NCI-H82 treated with DMSO at 0.1 percent for 48 hours (cell line): ENCODE results near the gene GOLGA3.
A peak's percentile ranks its signal among the peaks of the same experiment; 100 is the strongest.
"Not testable (repeated sequence)": the region's sequence is repeated elsewhere in the genome, so short reads cannot be mapped to it uniquely, and the experiment has no call there.

Source experiments
- DNase-seq: peaks from one replicate; lab custom pipeline; 2025; ENCODE audit not compliant: unreplicated experiment; lab: John Stamatoyannopoulos, UW

The GOLGA3 gene

GRCh38 chr12:132781938-132782337 is 46.7 kb downstream of the GOLGA3 start:
- no peak for DNase-seq

DNA sequence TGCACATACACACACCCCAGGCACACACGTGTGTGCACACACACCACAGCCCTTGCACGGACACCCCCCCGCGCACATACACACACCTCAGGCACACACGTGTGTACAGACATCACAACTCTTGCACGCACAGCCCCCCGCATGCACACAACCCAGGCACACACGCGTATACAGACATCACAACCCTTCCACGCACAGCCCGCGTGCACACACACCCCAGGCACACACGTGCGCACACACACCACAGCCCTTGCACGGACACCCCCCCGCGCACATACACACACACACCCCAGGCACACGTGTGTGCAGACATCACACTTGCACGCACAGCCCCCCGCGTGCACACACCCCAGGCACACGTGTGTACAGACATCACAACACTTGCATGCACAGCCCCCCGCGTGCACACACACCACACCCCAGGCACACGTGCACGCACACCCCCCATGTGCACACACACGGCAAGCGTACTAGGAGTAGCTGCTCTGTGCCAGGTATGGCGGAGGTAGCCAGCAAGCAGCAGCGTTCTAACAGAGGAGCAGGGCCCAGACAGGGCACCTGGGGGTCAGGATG is 48.8 kb downstream of the GOLGA3 start:
- no peak for DNase-seq

DNA sequence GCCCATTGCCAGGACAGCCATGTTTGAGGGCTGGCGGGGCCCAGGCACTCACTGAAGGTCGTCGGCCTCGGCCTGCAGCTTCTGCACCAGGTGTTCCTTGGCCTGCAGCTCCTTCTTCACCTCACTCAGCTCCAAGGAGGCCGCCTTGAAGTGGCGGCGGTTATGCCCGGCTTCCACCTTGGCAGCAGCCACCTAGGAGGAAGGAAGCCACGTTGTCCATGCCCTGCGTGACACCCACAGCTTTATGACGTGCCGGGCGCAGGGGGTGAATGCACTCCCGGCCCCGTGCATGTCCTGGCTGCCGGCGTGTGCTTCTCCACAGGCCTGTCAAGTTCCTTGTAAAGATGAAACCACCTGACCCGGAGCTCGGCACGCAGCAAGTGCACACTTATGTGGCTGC is 51.1 kb downstream of the GOLGA3 start:
- DNase-seq: no peak

DNA sequence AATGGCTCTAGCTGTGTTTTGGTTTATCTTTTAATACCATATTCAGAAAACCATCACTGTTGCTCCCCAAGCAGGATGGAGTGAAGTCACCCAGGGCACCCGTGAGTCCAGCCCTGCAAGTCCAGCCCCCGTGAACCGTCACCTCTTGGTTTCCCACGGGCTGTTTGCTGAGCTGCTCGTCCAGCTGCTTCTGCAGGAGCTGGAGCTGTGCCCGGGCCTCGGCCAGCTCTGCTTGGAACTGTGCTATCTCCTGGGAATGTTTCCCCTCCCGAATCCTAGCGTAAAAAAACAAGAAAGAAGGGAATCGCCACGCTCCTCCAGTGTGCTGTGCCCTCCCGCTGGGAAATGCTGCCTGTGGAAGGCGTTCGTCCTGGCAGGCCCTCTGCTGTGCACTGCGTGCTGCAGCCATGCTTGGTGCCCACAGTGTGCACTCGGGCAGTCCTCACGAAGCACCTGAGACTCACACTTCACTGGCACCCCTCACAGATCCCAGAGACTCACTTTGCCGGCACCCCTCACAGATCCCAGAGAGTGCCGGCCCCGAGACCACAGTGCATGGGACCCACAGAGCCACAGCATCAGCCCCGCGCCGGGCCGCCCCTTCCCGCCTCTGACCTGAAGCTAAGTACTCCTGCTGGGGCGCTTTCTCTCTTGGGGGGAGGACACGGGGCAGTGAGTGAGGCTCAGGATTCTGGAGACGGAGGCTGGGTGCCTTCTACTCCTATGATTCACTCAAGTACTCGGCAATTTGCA is 51.7 kb downstream of the GOLGA3 start:
- no peak for DNase-seq

DNA sequence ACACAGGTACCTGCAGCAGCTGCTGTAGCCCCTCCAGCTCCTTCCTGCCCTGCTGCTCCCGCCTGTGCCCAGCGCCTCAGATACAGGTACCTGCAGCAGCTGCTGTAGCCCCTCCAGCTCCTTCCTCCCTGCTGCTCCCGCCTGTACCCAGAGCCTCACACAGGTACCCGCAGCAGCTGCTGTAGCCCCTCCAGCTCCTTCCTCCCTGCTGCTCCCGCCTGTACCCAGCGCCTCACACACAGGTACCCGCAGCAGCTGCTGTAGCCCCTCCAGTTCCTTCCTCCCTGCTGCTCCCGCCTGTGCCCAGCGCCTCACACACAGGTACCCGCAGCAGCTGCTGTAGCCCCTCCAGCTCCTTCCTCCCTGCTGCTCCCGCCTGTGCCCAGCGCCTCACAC is 52.4 kb downstream of the GOLGA3 start:
- not testable (repeated sequence) for DNase-seq

- DNase-seq: no peak
Measured at GRCh38 chr12:132775502-132776229, 53.0 kb downstream of the GOLGA3 start.

GRCh38 chr12:132774646-132775275 is 53.9 kb downstream of the GOLGA3 start:
- no peak for DNase-seq

GRCh38 chr12:132774159-132774558 is 54.5 kb downstream of the GOLGA3 start:
- no peak for DNase-seq

DNA sequence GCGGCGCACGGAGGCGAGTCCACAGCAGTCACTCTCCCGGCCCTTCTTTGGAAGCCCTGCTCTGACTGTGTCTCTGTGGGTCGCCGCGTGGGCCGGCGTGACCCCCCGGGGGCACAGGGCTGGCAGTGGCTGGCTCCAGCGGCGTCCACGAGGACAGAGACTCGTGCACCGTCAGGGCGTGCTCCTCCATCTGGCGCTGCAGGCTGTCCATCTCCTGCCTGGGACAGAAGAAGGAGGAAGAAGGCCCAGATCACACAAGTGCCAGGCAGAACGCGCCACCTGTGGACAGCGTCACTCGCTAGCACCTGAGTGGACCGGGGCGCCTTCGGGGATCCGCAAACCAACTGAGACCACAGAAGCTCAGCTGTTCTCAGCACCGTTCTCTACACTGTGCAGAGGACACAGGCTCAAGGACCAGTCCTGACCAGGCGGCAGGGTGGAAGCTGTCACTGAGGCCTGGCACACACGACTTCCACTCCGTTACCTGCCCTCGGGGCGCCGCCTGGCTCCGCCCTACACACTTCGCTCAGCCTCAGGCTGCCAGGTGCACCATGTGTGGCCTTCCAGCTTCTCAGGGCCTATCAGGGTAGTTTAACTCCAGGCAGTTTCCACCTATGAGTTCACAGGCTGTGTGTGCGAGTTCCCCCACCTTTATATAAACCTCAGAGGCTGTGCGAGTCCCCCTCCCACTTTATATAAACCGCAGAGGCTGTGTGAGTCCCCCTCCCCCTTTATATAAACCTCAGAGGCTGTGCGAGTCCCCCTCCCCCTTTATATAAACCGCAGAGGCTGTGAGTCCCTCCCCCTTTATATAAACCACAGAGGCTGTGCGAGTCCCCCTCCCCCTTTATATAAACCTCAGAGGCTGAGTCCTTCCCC is 55.4 kb downstream of the GOLGA3 start:
- no peak for DNase-seq

- no peak for DNase-seq
Measured at GRCh38 chr12:132772606-132773005, 56.1 kb downstream of the GOLGA3 start.

DNA sequence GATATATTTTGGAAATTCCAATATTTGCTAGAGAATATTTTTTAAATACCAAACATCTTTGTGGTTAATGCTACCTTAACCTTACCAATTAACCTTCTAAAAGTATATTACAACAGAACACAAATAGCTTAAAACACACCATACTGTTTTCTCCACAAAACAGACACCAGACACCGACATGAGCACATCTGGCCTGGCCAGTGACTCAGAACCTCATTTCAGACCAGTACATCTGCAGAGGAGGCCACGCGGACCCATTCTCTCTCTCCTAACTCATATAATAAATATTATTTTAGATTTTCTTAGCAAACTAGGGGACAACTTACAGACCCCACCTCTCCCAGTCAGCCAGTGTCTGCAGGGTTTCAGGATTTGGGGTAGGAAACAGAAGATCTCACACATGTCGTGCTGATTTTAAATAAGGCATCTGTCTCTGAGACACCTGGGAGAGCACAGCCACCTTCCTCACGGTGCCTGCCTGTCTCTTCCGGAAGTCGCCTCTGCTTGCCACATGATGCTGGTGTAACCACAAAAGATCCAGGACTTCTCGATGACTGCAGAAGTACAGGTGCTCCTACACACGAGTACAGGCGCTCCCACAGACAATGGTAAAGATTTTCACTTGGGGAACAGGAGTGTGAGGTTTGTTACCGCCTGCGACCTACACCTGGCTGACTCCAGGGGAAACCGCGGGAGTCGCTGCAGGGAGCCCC is 57.4 kb downstream of the GOLGA3 start:
- no peak for DNase-seq

DNA sequence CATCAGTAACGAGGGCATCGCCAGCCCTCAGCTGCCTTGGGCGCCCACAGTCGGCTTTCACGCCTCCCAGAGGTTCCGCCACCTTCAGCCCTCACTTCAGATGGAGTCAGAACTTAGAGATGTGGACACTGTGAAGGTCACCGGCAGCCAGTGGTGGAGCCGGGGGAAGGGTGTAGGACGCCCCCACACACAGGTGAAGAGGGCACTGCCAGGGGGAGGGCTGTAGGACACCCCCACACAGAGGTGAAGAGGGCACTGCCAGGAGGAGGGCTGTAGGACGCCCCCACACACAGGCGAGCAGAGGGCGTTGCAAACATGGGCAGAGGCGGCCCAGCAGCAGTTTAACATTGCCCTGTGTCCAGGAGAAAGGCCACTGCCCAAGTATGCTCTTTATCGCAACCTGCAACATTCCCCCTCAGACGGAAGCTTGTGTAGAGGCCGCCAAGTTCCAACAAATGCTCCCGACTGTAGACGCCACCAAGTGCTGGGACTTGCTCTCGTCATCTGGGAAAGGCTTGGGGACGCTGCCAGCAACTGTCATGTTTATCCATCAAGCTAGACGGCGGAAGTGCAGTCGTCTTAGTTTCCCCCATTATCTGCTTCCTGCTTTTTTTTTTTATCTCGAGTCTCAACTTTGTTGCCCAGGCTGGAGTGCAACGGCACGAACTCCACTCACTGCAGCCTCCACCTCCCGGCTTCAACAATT is 62.1 kb downstream of the GOLGA3 start:
- no peak for DNase-seq

DNA sequence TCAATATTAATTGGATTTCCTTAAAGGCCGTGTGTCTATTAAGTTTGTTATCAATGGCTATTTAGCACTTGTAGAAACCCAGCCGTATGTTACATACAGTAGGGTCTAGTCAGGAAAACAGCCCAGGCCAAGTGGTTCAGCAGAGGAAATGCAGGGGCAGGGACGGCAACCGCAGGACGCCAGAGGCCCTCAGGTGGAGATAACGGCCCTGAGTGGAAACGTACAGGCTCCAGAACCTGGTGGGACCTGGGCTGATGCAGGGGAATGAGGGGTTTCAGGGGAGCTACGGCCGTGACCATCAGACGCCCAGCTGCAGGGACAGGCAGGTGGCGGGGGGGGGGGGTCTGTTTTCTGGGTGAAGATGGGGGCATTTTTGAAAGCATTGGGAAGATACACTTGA is 63.3 kb downstream of the GOLGA3 start:
- no peak for DNase-seq

DNA sequence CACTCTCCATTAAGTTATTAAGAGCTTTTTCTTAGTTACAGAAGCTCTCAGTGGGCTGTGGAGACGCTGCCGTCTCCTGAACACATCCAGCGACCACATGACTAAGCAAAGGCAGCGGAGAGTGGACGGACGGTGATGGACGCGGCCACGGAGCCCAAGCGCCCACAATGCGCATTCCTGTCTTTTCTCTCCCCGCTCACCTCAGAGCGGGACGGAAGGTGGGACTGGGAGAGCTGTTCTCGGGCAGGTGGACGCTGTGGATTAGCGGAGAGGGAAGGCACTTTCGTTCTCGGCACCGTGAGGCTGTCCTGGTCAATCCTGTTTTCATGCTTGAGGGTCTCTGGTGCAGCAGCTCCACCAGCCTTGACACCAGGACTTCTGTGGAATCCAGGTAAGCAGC is 64.4 kb downstream of the GOLGA3 start:
- no peak for DNase-seq

DNA sequence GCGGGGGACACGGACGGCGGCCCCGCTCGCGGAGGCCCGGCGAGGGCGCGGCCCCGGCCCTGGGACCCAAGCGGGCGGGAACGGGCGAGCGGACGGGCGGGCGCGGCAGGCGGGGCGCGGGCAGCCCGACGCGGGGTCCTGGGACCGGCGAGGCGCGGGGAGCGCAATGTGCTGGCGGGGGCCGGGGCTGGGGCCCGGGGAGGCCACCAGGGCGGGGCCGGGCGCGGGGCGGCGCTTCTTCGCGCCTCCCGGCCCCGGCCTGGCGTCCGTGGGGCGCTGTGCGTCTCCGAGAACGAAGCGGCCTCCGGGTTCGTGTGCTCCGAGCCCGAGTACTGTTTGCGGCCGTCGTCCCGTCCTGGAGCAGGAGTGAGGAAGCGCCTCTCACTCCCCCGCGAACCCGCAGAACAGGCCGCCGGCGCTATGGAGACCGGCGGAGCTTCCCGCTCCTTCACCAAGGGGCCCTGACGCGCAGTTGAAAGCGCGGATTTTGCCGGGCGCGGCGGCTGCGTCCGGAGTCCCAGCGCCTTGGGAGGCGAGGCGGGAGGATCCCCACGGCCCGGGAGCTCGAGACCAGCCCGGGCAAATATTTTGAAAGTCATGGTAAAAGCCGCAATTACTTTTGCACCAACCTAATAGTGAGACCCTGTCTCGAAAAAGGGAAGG is 66.6 kb downstream of the GOLGA3 start:
- DNase-seq: peak; percentile 55

DNA sequence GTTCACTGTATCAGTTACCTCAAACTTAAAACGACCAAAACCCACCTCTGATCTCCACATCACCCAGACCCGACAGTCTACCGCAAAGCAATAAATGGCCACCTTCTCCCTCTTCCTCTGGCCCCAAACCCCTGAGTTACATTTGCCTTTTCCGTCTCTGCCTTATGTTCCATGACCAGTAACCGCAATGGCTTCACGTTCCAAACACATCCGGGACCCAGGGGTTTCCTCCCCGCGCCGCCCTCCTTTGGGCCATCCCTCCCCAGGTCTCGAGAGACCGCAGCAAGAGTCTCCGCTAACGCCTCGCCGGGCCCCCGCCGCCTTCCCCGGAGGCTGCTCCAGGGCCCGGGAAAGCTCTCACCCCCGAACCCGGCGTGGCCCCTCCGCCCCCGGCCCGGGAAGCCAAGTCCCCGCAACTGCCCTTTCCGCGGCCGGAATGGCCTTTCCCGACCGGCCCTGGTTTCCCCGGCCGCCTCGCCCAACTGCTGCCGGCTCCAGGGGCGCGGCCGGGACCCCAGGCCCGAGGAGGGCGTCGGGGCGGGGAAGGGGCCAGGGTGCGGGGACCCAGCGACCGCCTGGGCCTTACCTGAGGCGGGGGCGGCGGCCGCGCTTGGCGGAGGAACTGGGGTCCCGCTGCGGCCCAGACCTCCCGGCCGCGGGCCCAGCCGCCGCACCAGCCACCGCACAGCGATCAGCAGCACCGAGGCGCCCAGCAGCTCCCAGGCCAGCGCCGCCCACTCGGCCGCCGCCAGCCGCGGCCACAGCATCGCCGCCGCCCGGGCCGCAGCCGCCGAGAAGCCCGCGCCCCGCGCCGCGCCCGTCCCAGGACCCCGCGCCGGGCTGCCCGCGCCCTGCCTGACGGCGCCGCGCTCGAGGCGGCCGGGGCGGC is 67.4 kb downstream of the GOLGA3 start, which contains the start of gene ANKLE2:
TSS of gene ANKLE2 (minus strand) at position 801 of the 889 bp plus-strand sequence. CDS start at position 767, 34 bp downstream.
- no peak for DNase-seq

GRCh38 chr12:132759359-132759758 is 69.3 kb downstream of the GOLGA3 start:
- DNase-seq: no peak

- DNase-seq: not testable (repeated sequence)
Measured at GRCh38 chr12:132758825-132759224, 69.8 kb downstream of the GOLGA3 start.
